HepG2 (cell line): ENCODE results near the gene SMURF1. TPM values are rescaled to one million over a fixed set of nuclear protein-coding genes. Genes with fewer than 3 reads are reported as not detected.

Experiments used
- ATAC-seq: fragments of 200-7000 bp; cut with Tn5 transposase; 3 replicates; pipeline ENCODE4 v1.9.1; 2020; ENCODE audit warnings: mild to moderate bottlenecking, moderate library complexity
- BruUV-seq: library from RNA; stranded (reverse); fragments of 400-500 nt; replicated peaks from 2 replicates; lab custom pipeline; 2021; lab: Mats Ljungman, UMichigan
- CTCF ChIA-PET: fragments of 300-600 bp; formaldehyde crosslinking; extraction: SDS; loops from one replicate; lab custom pipeline; 2021; ENCODE audit warnings: low total read pairs, inconsistent platforms, low intra/inter-chr PET ratio; lab: Yijun Ruan, JAX
- POLR2A ChIA-PET: fragments of 350-600 bp; sonication (Branson Sonifier 250); formaldehyde crosslinking; loops from one replicate; lab custom pipeline; 2020; ENCODE audit warnings: antibody characterized with exemption, inconsistent platforms; lab: Yijun Ruan, JAX
- DNase-seq: peaks from one replicate; pipeline ENCODE4 v3.0.0-alpha.2; 2015; ENCODE audit warnings: low spot score
- FAIRE-seq: peaks from 3 replicates; lab custom pipeline; 2011; peaks lifted over from hg19 to GRCh38; lab: Jason Lieb, UNC
- H2AFZ ChIP-seq: one replicate; pipeline ENCODE4 v1.6.1; 2011; ENCODE audit warnings: low read length, inconsistent platforms
- H3K27ac ChIP-seq: fragments of 300-600 bp; 3 replicates; pipeline ENCODE4 v1.8.0; 2011; ENCODE audit warnings: mixed run types, mild to moderate bottlenecking, mixed read lengths, low read length, inconsistent platforms; ENCODE audit not compliant: insufficient read depth; ENCODE audit errors: extremely low read length
- H3K27me3 ChIP-seq, 2 experiments: fragments of 200-600 bp in 1 of 2; 2 replicates in 1 of 2; 3 replicates in 1 of 2; pipeline versions ENCODE4 v1.6.0 to v1.8.0; 2011; ENCODE audit warnings: low read length in 2 of 2, mild to moderate bottlenecking in 2 of 2, moderate library complexity in 2 of 2, inconsistent platforms in 1 of 2; ENCODE audit not compliant: insufficient read depth in 2 of 2, control insufficient read depth in 1 of 2
- H3K36me3 ChIP-seq, 2 experiments: fragments of 200-600 bp in 1 of 2; replicated peaks in 1 of 2; 2 replicates in 1 of 2; 3 replicates in 1 of 2; pipeline versions ENCODE4 v1.5.1 to v1.8.0; 2011; ENCODE audit warnings: low read length in 2 of 2, inconsistent platforms in 1 of 2; ENCODE audit not compliant: insufficient read depth in 2 of 2, control insufficient read depth in 1 of 2
- H3K4me1 ChIP-seq: 2 replicates; pipeline ENCODE4 v1.5.1; 2012; ENCODE audit warnings: low read length, inconsistent platforms; ENCODE audit not compliant: insufficient read depth
- H3K4me2 ChIP-seq: 2 replicates; pipeline ENCODE4 v1.6.0; 2011; ENCODE audit warnings: low read depth, low read length, inconsistent platforms
- H3K4me3 ChIP-seq, 3 experiments: fragments of 200-600 bp in 1 of 3; sonication (generic), shearing (Covaris generic) in 1 of 3; replicated peaks in 1 of 3; 2 replicates each; pipeline ENCODE4 v1.5.1; 2011 to 2016; ENCODE audit warnings: low read length in 3 of 3, inconsistent platforms in 2 of 3, low read depth in 2 of 3, mild to moderate bottlenecking in 2 of 3, control low read depth in 1 of 3, mixed read lengths in 1 of 3; ENCODE audit not compliant: insufficient read depth in 1 of 3
- H3K79me2 ChIP-seq: one replicate; pipeline ENCODE4 v1.6.1; 2011; ENCODE audit warnings: low read length, inconsistent platforms; ENCODE audit not compliant: insufficient read depth
- H3K9ac ChIP-seq: 2 replicates; pipeline ENCODE4 v1.6.0; 2011; ENCODE audit warnings: mild to moderate bottlenecking, low read depth, low read length, inconsistent platforms; ENCODE audit not compliant: insufficient read depth
- H3K9me3 ChIP-seq: 2 replicates; pipeline ENCODE4 v1.5.1; 2012; ENCODE audit warnings: mild to moderate bottlenecking, low read length
- H4K20me1 ChIP-seq: 2 replicates; pipeline ENCODE4 v1.6.0; 2011; ENCODE audit warnings: inconsistent platforms, mild to moderate bottlenecking, low read length, moderate library complexity; ENCODE audit not compliant: insufficient read depth
- ATF7 ChIP-seq, 2 experiments: fragments of 450-650 bp in 1 of 2; sonication (generic) in 1 of 2; formaldehyde crosslinking in 1 of 2; IDR thresholded peaks; 2 replicates each; pipeline versions ENCODE4 v1.4.0 to v1.6.1; 2016 to 2020; ENCODE audit warnings: antibody characterized with exemption in 1 of 2, mild to moderate bottlenecking in 1 of 2, missing genetic modification reagents in 1 of 2
- TSC22D2 ChIP-seq: sonication (generic); formaldehyde crosslinking; IDR thresholded peaks from 2 replicates; pipeline ENCODE4 v1.5.1; 2020; ENCODE audit warnings: missing genetic modification reagents, mild to moderate bottlenecking, borderline replicate concordance
- ZNF18 ChIP-seq: sonication (generic); formaldehyde crosslinking; IDR thresholded peaks from 2 replicates; pipeline ENCODE4 v1.8.0; 2022; ENCODE audit warnings: mild to moderate bottlenecking, missing genetic modification reagents; ENCODE audit not compliant: insufficient replicate concordance
- ZNF362 ChIP-seq: sonication (generic); formaldehyde crosslinking; IDR thresholded peaks from 2 replicates; pipeline ENCODE4 v1.4.0; 2020; ENCODE audit warnings: missing genetic modification reagents, mild to moderate bottlenecking, borderline replicate concordance
- WGBS: methylation state at CpG from one replicate; pipeline ENCODE4 v1.1.6; 2017; ENCODE audit warnings: low lambda C conversion rate; 5-methylcytosine and 5-hydroxymethylcytosine counted together
- in situ Hi-C: cut with HindIII; loops from 2 replicates; pipeline ENCODE4 v1.10.0; 2017; ENCODE audit warnings: low pct_unique_long_range_greater_than_20kb; ENCODE audit not compliant: extremely low pct_ligation_motif_present
- intact Hi-C: fragments of 100-400 bp; cut with micrococcal nuclease; formaldehyde crosslinking; loops from one replicate; pipeline ENCODE4 v1.10.0; 2022; ENCODE audit not compliant: unreplicated experiment
- polyA plus RNA-seq, 8 experiments: library from polyadenylated mRNA; depleted of rRNA in 3 of 8; stranded (reverse) in 7 of 8; unstranded in 1 of 8; fragments of >200 nt; fragmentation: Illumina TruSeq in 4 of 8; extraction: Trizol in 4 of 8; gene quantifications; 2 replicates each; pipeline versions ENCODE4 v1.2.1 to v1.2.3, GENCODE V29; 2011 to 2016; ENCODE audit warnings: low read depth in 4 of 8, missing spikeins in 1 of 8, mixed read lengths in 1 of 8; ENCODE audit not compliant: insufficient read depth in 1 of 8
- total RNA-seq, 5 experiments: library from RNA; depleted of rRNA; stranded (reverse); fragments of >200 nt; fragmentation: Illumina TruSeq; extraction: Trizol; gene quantifications; 2 replicates each; pipeline ENCODE4 v1.2.3, GENCODE V29; 2016; ENCODE audit warnings: low read depth in 1 of 5

SMURF1 gene
- total and polyA plus RNA-seq, 2 of the 13 experiments (the other 11 are each of a cell fraction or from before 2014, with no cell fraction given) = 8.3 to 11.1 TPM

- TF ChIP-seq ZNF18 (CRISPR knock-in tag) = no peak
- no peak for TF ChIP-seq ZNF362
Observed at GRCh38 chr7:99131290-99131689, 12.6 kb downstream of the SMURF1 start (continued).

GRCh38 chr7:99129536-99129935 is 14.4 kb downstream of the SMURF1 start:
- DNase-seq (no peak), FAIRE-seq (no peak), ATAC-seq (no peak)
- intact Hi-C loops = no loop called here
- POLR2A ChIA-PET = no interaction called here
- H2AFZ ChIP-seq = no peak overlapping the region
- H3K4me2 ChIP-seq = no peak overlapping the region
- H3K4me3 ChIP-seq = no peak overlapping the region
- peaks cover 72% of the 10 kb centered on the region for H3K4me1 ChIP-seq
- WGBS = 98% methylated on average over 6 of the region's 6 CpGs
- H3K36me3 ChIP-seq = no peaks in the 10 kb centered on the region
- CTCF ChIA-PET = no interaction called here
- H3K27ac ChIP-seq = no peak overlapping the region
- H3K9ac ChIP-seq = no peak overlapping the region
- BruUV-seq = no TSS peak
- TF ChIP-seq ATF7 (IDR thresholded peaks at IDR 0.05) (peak; percentile 53), ATF7 (CRISPR knock-in tag; IDR thresholded peaks at IDR 0.05) (no peak), TSC22D2 (CRISPR knock-in tag) (no peak)
- no peaks in the 10 kb centered on the region for H3K27me3 ChIP-seq
- H3K79me2 ChIP-seq = peaks cover 82% of the 10 kb centered on the region
- no peaks in the 10 kb centered on the region for H3K9me3 ChIP-seq
- peaks cover 10% of the 10 kb centered on the region; the same call in 1 of the 2 replicates for H4K20me1 ChIP-seq
- in situ Hi-C loops = no loop called here
